GM19035 (cell line): ENCODE measurements around the gene MYO10.
"Not testable (repeated sequence)": the region's sequence is repeated elsewhere in the genome, so short reads cannot be mapped to it uniquely, and the experiment has no call there.

ENCODE experiments used
- ATAC-seq: cut with Tn5 transposase; IDR thresholded peaks from one replicate; pipeline ENCODE4 v1.9.1; 2021; ENCODE audit not compliant: unreplicated experiment

Gene MYO10

DNA sequence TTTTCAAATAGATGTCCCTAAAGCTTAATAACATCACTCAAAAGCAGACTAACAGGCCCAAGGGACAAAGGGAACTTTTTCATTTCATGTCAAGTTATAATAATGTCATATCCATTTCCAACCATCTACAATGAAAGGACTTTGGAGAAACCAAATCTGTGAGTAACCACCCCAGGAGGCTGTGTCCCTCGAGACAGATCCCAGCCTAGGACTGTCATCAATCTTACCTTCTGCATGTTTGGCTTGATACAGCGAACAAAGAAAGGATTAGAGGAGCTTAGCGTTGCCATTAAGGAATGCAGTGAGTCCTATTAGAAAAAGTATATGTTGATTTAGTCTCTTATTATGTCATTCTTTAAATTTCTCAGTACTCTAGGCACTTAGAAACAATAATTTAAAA, 181.5 kb downstream of the MYO10 start:
- ATAC-seq, result no peak

DNA sequence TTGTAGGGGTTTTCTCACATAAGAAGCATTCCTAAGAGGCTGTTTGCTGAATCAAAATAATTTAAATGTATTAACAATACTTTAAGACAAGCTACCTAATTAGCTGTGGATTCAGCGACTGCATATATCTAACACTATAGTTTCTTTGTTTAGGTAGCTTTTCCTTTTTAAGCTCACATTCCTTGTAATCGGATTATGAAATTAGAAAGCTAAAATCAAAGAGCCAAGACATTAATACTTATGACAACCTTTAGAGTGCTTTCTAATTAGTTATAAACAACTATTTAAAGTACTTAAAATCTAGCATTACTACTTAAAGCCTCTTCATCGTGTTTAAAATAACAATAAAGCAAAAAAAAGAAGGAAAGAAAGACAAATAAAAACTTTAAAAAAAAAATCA, 182.0 kb downstream of the MYO10 start:
- no peak for ATAC-seq

DNA sequence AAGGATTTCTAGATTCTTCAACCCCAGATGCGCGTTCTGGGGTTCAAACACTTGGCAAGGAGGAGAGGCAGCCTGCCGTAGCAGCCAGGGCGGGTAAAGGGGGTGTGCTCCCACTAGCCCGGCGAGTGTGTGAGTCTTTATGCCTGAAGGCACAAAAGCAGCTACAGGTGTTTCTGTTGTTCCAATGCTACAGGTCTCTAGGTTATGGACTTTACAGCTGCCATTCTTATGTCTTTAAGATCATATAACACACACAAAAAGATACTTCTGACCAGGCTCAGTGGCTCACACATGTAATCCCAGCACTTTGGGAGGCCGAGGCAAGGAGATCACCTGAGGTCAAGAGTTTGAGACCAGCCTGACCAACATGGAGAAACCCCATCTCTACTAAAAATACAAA, 185.6 kb downstream of the MYO10 start:
- ATAC-seq, result no peak

DNA sequence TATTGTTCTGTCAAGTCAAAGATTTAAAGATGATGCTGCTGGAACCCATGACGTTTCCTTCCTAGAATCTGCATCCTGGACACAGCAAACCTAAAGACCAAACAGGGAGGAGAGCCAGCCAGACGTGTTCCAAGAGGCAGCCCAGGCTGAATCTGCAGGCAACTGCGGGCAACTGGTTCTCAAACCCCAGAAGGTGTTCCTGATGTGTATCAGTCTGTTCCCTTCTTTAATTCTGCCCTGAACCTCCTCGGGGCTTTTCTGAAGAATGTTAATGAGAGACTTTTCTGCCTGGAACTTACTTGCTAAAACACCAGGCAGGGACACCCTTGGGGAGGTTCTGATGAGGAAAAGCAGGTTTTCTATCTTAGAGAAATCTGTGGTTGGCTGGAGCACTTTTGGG, 186.5 kb downstream of the MYO10 start:
- ATAC-seq, result no peak

DNA sequence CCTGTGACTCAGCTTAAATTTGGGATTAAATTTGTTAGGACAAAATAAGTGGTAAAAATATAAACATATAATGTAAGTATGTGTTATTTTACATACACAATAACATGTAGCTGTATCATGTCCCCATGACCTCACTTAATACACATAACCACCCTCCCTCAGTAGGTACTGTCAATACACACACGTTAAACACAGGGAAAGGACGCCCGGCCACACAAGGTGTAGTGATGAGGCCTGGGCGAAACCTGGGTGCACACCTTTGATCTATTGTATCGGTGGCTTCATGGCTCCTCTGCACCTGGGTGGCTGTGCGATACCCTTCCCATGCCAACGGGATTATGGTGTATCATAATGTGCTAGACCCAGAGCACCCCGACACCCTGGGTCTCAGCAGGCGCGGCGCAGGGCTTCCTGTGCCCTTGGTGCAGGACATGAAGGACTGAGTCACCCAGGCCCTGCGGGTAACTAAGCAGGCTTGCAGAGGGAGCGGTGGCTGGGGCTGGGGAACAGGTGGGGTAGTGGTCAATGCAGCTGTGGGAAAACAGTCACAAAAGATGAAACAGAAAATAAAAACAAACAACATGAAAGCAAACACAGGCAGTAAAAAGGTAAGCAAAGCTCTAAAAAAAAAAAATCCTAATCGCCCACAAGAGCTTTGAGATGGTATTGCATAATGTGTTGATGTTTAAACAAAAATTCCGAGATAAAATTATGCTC, 191.8 kb downstream of the MYO10 start:
- ATAC-seq, result no peak

DNA sequence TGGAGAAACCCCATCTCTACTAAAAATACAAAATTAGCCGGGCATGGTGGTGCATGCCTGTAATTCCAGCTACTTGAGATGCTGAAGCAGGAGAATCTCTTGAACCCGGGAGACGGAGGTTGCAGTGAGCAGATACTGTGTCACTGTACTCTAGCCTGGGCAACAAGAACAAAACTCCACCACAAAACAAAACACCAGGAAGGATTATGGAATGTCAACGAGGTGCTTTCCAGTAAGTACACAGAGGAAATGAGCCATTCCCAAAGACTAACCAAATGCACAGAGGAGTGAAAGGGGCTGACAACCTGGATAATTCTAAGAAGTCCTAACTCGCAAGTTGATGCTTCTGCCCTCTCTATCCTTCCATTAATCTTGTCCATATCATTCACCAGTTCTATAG, 193.2 kb downstream of the MYO10 start:
- no peak for ATAC-seq

DNA sequence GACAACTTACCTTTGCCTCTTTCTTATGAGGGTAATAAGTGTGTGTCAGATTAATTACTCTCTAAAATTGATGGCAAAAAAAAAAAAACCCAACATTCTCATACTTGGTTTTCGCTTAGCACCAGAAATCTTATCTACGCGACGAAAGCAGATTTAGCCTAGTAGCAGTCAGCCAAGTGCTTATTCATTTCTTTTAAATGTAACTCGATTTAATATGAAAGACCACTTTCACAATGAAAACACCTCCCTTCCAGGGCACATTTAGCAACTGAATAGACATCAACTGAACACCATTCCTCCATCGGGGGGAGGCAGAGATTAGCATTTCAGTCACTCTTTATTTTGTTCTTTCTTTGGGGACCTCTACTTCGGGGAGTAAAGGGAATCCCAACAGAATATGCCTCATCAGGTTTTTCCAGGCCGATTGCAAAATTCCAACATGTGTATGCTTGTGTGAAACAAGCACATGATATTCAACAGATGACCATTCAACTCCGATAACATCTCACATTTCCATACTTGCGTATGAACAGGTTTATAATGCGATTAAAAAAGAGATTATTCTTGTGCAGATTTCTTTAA, 195.2 kb downstream of the MYO10 start:
- ATAC-seq, result no peak

DNA sequence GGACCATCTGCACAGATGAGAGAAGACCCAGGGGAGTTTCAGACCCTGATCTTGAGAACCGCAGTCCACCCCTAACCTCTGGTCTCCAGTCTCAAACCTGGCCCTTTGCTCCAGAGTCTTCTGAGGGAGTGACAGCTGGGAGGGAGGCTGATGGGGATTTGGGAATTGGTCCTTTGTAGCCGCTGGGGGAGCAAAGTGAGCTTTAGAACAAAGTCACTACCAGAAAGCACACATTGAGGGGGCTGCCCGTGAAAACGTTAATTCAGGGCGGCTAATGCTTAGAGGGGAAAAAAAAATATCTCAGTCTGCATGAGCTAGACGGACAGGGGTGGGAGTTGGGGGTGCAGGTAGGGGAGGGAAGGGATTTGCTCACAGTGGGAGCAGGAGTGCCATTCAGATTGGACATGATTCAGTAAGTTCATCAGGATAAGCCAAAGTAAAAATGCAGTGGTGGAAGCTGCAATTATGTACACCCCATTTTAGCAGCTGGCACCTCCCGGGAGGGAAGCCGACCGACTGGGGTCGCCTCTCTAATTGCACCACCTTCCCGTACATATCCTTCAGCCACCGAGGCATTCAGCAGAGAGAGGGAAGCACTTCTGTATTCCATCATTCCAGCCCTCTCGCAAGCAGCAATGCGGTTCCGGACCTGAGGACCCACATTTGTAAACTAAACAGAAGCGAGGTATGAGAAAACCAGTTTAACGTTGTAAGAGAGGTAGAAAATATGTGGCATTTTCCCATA, 195.8 kb downstream of the MYO10 start:
- no peak for ATAC-seq

DNA sequence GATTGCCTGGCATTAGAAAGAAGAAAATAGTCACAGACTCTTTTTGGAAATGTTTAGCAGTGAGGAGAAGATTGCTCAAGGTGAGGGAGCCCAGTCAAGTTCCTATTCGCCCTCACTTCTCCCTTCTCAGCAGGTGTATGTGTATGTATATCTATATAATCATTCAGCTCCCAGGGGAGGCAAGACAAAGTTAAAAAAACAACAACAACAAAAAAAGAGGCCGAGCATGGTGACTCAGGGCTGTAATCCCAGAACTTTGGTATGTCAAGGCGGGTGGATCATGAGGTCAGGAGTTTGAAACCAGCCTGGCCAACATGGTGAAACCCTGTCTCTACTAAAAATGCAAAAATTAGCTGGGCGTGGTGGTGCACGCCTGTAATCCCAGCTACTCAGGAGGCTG, 197.7 kb downstream of the MYO10 start:
- ATAC-seq, result not testable (repeated sequence)

DNA sequence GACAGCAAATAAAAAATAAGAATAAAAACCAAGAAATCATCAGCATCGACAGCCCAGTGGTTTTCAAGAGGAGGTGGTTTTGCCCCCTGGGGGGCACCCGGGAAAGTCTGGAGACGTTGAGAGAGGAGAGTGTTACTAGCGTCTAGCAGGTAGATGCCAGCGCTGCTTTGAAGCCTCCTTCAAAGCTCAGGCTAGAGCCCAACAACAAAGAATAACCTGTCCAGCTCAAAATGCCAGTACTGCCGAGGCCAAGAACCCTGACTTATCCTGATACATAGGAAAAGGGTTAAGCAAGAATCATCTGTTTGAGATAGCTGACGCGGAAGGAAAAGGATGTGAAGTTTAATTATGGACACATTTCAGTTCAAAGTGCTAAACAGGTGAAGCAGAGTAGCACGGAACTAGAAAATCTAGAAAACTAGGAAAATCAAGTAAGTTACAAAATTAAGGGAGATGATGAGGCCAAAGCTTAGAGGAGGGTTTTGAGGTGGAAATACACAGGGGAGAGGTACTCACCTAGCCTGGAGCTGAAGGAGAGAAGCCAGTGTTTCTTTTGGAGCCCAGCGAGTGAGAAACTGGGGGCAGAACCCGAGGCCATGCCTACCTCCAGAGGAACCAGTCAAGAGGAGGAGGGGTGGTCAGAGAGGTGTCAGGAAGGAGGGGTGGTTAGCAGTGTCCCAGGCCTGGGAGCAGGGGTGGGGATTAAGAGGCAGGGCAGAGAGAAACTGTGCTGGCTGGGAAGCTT, 198.3 kb downstream of the MYO10 start:
- ATAC-seq, result no peak

DNA sequence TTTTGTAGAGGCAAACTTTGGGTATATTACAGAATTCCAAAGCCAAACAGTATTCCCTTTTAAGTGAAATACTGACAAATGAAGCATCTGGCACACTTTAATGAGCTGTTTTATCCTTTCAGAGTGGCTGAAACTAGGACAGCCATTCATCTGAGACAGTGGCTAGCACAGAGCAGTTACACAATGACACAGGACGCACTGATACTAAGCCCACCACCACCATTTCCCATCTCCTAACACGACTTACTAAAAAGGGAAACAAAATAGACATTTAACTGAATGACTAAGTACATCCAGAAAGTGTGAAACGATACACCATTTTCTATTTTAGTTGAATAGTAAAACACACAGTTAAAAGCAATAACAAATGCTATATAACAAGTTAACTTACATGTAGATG, 198.9 kb downstream of the MYO10 start:
- no peak for ATAC-seq

DNA sequence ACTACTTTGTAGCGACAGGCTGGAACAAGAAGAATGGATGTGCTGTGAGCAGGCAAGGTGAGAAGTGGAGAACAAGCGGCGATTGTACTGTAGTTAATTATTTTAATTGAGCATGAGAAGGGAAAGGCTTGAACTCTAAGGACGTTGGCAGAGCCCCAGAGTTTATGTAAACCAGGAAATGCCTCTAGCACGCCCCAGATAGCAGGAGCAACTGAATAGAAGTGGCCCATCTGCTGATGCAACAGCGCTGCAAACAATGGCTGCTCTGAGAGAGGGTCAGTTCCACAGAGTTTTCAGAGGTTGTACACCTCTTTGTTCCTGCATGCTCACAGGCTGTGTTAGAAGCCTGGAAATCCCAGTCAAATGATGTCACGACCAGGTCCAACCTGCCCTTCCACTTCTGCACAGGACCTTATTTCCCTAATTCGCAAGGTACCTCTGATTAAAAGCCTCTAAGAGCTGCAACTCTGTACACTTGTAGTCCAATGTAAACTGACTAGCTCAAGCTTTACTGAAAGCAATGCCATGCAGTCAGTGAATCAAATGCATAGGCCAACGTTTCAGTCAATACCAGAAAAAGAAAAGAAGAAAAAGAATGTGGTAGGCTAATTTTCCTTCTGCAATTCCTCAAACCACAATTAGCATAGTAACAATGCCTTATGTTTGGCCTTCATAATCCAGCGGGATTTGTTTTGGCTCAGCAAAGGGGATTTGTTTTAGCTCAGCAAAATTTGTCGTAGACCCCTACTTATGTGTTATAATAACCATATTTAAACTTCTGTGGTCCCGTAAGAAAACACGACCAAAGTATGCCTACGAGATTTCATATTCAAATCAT, 199.7 kb downstream of the MYO10 start:
- no peak for ATAC-seq

DNA sequence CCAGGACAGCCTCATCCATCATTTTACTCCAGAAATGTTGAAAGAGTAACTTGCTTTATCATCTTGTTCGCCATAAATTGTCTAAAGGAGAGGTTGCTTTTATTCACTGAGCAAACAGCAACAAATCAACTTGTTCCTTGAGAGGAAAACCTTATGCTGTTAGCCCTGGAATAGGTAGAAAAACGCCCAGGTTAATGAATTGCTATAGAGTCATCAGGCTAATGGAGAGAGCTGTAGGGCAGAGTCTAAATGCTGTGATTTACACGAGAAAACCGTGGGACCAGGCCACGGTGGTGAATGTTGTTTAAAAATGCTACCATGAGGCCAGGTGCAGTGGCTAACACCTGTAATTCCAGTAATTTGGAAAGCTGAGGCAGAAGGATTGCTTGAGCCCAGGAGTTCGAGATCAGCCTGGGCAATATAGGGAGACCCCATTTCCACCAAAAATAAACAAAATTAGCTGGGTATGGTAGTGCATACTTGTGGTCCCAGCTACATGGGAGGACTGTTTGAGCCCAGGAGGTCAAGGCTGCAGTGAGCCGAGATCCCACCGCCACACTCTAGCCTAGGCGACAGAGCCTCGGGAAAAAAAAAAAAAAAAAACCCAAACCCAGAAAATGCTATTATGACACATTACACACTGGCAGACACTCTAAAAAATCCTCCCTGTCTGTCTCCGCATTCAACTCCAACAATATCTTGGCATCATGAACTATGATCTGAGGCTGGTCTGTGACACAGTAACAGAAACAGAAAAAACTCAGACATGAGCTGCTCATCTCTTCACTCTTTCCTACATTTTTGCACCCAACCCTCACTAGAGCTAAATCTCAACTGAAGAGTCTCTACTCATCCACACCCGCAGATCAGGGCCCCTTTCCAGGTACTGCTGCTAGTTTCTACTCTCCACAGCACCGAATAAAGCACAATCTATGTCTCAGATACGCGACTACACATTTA, 200.7 kb downstream of the MYO10 start:
- no peak for ATAC-seq

DNA sequence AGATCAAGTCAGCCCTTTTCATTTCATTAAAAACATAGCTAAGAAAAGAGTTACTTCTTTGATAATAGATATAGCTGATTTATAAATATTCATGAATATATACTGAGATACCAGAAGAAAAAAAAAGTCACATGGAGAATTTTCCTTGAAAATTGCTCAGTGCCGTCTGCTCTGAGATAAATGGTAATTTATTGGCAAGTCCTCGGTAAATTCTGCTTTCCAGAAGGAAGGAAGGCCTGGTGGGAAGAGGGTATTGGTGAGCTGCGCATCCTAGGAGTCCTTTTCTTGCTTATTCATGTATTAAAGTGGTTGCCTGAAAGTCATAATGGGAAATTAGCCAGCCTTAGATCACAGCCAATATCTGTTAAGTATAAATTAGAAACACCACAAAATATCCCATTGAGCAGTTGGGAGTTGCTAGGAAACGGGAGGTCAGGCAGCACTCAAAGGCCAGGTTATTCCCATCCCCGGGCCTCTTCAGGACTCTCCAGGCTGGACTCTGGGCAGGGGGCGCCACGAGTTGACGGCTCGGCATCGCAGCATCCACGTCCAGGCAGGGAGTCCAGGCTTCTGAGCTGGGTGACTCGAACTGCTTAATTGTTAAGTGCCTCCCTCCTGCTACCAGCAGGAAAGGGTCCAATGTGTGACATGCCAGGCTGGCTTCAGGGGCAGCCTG, 202.6 kb downstream of the MYO10 start:
- ATAC-seq, result no peak

DNA sequence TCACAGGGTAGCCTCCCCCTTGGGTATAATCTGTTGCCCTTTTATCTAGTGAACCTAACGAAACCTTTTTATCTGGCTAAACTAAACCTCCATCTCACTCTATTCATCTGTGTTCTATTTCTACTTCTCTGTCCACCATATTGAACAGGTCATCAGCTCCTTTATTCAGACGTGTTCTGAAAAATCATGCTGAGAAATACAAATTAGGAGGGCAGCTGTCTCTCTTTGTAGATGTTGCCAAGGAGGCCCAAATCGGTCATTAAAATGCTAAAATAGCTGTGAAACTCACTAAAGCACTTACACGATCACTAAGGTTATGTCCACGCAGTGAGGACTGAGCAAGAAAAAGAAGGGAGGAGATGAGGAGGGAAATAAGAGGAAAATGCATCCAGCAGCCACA, 203.7 kb downstream of the MYO10 start:
- ATAC-seq, result no peak

DNA sequence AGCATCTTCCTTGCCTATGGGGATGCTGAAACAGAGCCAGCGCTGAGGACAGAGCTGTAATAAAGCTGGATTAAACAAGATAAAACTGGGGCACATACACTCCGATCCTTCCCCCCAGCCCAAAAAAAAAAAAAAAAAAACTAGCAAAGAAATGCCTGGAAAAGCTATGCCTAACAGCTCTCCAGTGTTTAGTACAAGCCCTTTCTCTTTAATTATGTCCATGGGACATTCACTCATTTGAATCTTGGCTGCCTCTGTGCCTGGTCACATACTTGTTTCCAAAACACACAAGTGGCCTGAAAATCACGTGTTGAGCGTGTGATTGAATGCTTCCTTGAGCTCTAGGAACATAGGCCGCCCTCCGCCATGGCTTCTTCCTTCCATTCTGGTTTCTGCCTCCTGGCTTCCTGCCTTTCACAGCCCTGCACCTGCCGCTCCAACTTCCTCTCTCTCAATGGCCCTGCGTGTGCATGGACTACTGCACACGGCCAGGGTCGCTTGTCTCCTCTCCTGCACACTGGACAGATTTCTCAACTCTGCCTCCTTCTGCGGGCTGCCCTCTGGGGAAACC, 208.2 kb downstream of the MYO10 start:
- ATAC-seq, result no peak

DNA sequence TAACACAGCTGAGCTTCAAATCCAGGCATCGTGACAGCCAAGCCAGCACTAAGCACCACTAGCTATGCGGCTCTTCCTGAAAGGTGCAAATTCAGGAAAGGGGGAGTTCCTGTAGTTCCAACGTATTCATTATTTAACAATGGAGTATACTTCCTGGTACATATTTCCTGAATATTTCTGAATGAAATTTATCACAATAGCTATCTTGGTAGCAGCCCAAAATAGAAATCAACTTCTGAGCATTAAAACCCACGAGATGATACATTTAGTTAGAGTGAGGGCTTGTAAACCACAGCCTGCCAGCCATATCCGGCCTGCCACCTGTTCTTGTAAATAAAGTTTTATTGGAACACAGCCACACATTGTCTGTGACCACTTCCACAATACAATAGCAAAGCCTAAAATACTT, 209.5 kb downstream of the MYO10 start:
- no peak for ATAC-seq

DNA sequence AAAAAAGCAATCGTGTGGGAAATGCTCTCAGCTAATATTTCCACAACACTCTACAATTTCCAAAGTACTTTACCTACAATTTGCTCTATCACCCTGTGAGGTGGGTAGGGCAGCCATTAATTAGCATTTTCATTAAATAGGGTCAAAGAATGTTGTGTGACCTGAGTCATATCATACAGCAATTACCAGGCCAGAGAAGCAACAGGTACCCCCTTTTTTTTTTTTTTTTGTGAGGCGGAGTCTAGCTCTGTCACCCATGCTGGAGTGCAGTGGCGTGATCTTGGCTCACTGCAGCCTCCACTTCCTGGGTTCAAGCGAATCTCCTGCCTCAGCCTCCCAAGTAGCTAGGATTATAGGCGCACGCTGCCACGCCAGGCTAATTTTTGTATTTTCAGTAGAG, 210.5 kb downstream of the MYO10 start:
- no peak for ATAC-seq

DNA sequence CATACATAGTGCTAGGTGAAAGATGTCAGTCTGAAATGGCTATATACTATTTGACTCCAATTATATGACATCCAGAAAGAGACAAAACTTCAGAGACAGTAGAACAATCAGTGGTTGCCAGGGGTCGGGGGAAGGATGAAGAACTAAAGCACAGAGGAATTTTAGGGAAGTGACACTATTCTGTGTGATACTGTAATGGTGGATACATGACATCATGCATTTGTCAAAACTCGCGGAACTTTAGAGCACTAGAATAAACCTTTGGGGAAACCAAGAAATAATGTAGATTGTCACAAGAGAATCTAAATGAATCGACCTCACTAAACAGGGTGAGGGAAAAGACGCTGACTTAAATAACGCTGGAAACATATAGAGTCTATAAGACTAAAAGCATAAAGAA, 212.3 kb downstream of the MYO10 start:
- no peak for ATAC-seq
